HG03558 (cell line): ENCODE results near the gene CISTR.
"Not testable (repeated sequence)": the region's sequence is repeated elsewhere in the genome, so short reads cannot be mapped to it uniquely, and the experiment has no call there.

ENCODE experiments used
- ATAC-seq: cut with Tn5 transposase; IDR thresholded peaks from one replicate; pipeline ENCODE4 v1.9.1; 2021; ENCODE audit warnings: moderate number of reproducible peaks; ENCODE audit not compliant: unreplicated experiment; ENCODE audit errors: extremely low read depth

CISTR gene

GRCh38 chr12:53751336-53752191 lies at the start of gene CISTR:
Gene CISTR, minus strand, starts transcription at chr12:53751979.
- no peak for ATAC-seq

GRCh38 chr12:53798575-53798974 lies 46.8 kb upstream of the CISTR start:
- ATAC-seq: no peak

GRCh38 chr12:53795927-53796326 lies 44.1 kb upstream of the CISTR start:
- ATAC-seq: no peak

- ATAC-seq: no peak
Observed at GRCh38 chr12:53793221-53793620, 41.4 kb upstream of the CISTR start.

GRCh38 chr12:53791735-53792326 lies 40.1 kb upstream of the CISTR start:
- ATAC-seq: no peak

- ATAC-seq: no peak
Observed at GRCh38 chr12:53789570-53789969, 37.8 kb upstream of the CISTR start.

GRCh38 chr12:53788892-53789291 lies 37.1 kb upstream of the CISTR start:
- no peak for ATAC-seq

GRCh38 chr12:53786411-53786810 lies 34.6 kb upstream of the CISTR start:
- no peak for ATAC-seq

GRCh38 chr12:53785161-53785560 lies 33.4 kb upstream of the CISTR start:
- ATAC-seq: no peak

- ATAC-seq: no peak
Observed at GRCh38 chr12:53782093-53782703, 30.4 kb upstream of the CISTR start.

GRCh38 chr12:53781228-53781801 lies 29.5 kb upstream of the CISTR start:
- ATAC-seq: no peak

- ATAC-seq: no peak
Observed at GRCh38 chr12:53780323-53780722, 28.5 kb upstream of the CISTR start.

GRCh38 chr12:53779679-53780078 lies 27.9 kb upstream of the CISTR start:
- ATAC-seq: not testable (repeated sequence)

- no peak for ATAC-seq
Observed at GRCh38 chr12:53777936-53778644, 26.3 kb upstream of the CISTR start.

GRCh38 chr12:53777412-53777811 lies 25.6 kb upstream of the CISTR start:
- ATAC-seq: no peak

GRCh38 chr12:53776872-53777271 lies 25.1 kb upstream of the CISTR start:
- ATAC-seq: no peak

- ATAC-seq: no peak
Observed at GRCh38 chr12:53775478-53776145, 23.8 kb upstream of the CISTR start.

GRCh38 chr12:53770281-53770680 lies 18.5 kb upstream of the CISTR start:
- ATAC-seq: no peak

- ATAC-seq: no peak
Observed at GRCh38 chr12:53768976-53769375, 17.2 kb upstream of the CISTR start.

- no peak for ATAC-seq
Observed at GRCh38 chr12:53766881-53767280, 15.1 kb upstream of the CISTR start.
